Gastrocnemius medialis (tissue), 4 donors: ENCODE results near the gene MAN2C1. TPM values are rescaled to one million over a fixed set of nuclear protein-coding genes. Genes with fewer than 3 reads are reported as not detected.
"Not testable (repeated sequence)": the region's sequence is repeated elsewhere in the genome, so short reads cannot be mapped to it uniquely, and the experiment has no call there.

Experiments
- ATAC-seq, 2 donors: fragments of 150-250 bp; one replicate each; pipeline ENCODE4 v1.9.1; 2016
- DNase-seq, 2 donors: peaks; one replicate each; pipeline ENCODE4 v3.0.0-alpha.2; 2019
- H3K27ac ChIP-seq, 4 donors: fragments of 200-600 bp; sonication (generic); 1 replicate in 1 of 4; 2 replicates in 3 of 4; pipeline ENCODE4 v1.5.1; 2016 to 2018; ENCODE audit warnings: mild to moderate bottlenecking in 2 of 4, moderate library complexity in 1 of 4
- H3K27me3 ChIP-seq, 3 donors: fragments of 200-600 bp; sonication (generic) in 2 of 3; 1 replicate in 1 of 3; 2 replicates in 2 of 3; pipeline versions ENCODE4 v1.5.1 to v1.6.0; 2016 to 2019; ENCODE audit warnings: mild to moderate bottlenecking in 1 of 3, moderate library complexity in 1 of 3
- H3K36me3 ChIP-seq, 2 donors: fragments of 200-600 bp; sonication (generic) in 1 of 2; one replicate each; pipeline ENCODE4 v1.5.1; 2017 to 2018
- H3K4me1 ChIP-seq, 2 donors: fragments of 200-600 bp; sonication (generic) in 1 of 2; one replicate each; pipeline ENCODE4 v1.5.1; 2016 to 2017; ENCODE audit warnings: mild to moderate bottlenecking in 2 of 2
- H3K4me3 ChIP-seq, 4 donors: fragments of 200-600 bp; sonication (generic) in 3 of 4; 1 replicate in 1 of 4; 2 replicates in 3 of 4; pipeline ENCODE4 v1.5.1; 2016 to 2019; ENCODE audit warnings: mild to moderate bottlenecking in 2 of 4
- H3K9me3 ChIP-seq, 3 donors: fragments of 200-600 bp; sonication (generic) in 2 of 3; 1 replicate in 1 of 3; 2 replicates in 2 of 3; pipeline ENCODE4 v1.5.1; 2016 to 2019
- CTCF ChIP-seq, 5 experiments: fragments of 450-650 bp in 3 of 5; fragments of 200-600 bp in 2 of 5; sonication (generic) in 2 of 5; IDR thresholded peaks in 4 of 5; conservative IDR thresholded peaks in 1 of 5; 1 replicate in 4 of 5; 2 replicates in 1 of 5; pipeline ENCODE4 v1.5.1; 2016 to 2019; ENCODE audit warnings: antibody characterized with exemption in 5 of 5, mild to moderate bottlenecking in 3 of 5, moderate library complexity in 3 of 5
- POLR2A ChIP-seq, 2 donors: fragments of 450-650 bp; IDR thresholded peaks; one replicate each; pipeline ENCODE4 v1.6.1; 2017; ENCODE audit warnings: antibody characterized with exemption in 2 of 2, mild to moderate bottlenecking in 2 of 2, moderate library complexity in 2 of 2
- in situ Hi-C, 4 donors: fragments of 200-750 bp; cut with MboI; loops; one replicate each; pipeline versions ENCODE4 v1.15.0 to v1.8.0; 2017; ENCODE audit warnings: low sequenced_read_pairs in 4 of 4
- intact Hi-C: fragments of 100-400 bp; cut with DNase I; formaldehyde crosslinking; loops from one replicate; pipeline ENCODE4 v1.15.1; 2023; ENCODE audit warnings: low total_unique reads
- total RNA-seq, 4 donors: library from RNA; depleted of rRNA; stranded (reverse); fragments of >200 nt; gene quantifications; one replicate each; pipeline versions ENCODE4 v1.1.0 to v1.2.3, GENCODE V29; 2016

MAN2C1 gene
- total RNA-seq, 4 donors from 2014 or later = 38.9 to 116 (median 62.8) TPM

GRCh38 chr15:75325922-75326321 lies 42.5 kb downstream of the MAN2C1 start:
- DNase-seq (no peak), ATAC-seq (no peak)
- in situ Hi-C loops = no loop called here
- Histone ChIP-seq H3K4me3 (no peak overlapping the region), H3K27ac (no peak overlapping the region), H3K27me3 (no peaks in the 10 kb centered on the region), H3K36me3 (no peaks in the 10 kb centered on the region), H3K9me3 (no peaks in the 10 kb centered on the region), H3K4me1 (no peaks in the 10 kb centered on the region)
- TF ChIP-seq POLR2A (IDR thresholded peaks at IDR 0.05) (no peak), CTCF (IDR thresholded peaks at IDR 0.05 in 4 of 5, conservative IDR thresholded peaks at IDR 0.05 in 1 of 5) (no peak)
- intact Hi-C loops = loop anchor here (10.0 kb wide), 1 partner anchor 91 kb away; no protein-coding TSS in a partner anchor

GRCh38 chr15:75321711-75322110 lies 46.7 kb downstream of the MAN2C1 start:
- Histone ChIP-seq H3K36me3 (no peaks in the 10 kb centered on the region), H3K27me3 (no peaks in the 10 kb centered on the region), H3K4me1 (no peaks in the 10 kb centered on the region), H3K27ac (no peak overlapping the region), H3K9me3 (no peaks in the 10 kb centered on the region), H3K4me3 (no peak overlapping the region)
- no peak for DNase-seq
- ATAC-seq = no peak
- intact Hi-C loops (loop anchor here (10.0 kb wide), 1 partner anchor 87 kb away; no protein-coding TSS in a partner anchor), in situ Hi-C loops (no loop called here)
- no peak for TF ChIP-seq POLR2A (IDR thresholded peaks at IDR 0.05)
- no peak for TF ChIP-seq CTCF (IDR thresholded peaks at IDR 0.05 in 4 of 5, conservative IDR thresholded peaks at IDR 0.05 in 1 of 5)

- H3K4me1 ChIP-seq, H3K9me3 ChIP-seq, H3K4me3 ChIP-seq, intact Hi-C loops, in situ Hi-C loops, ATAC-seq, H3K36me3 ChIP-seq, DNase-seq, H3K27ac ChIP-seq, H3K27me3 ChIP-seq: not testable (repeated sequence)
Observed at GRCh38 chr15:75319231-75319897, 49.0 kb downstream of the MAN2C1 start.

GRCh38 chr15:75314552-75315290 lies 53.7 kb downstream of the MAN2C1 start:
- TF ChIP-seq POLR2A (IDR thresholded peaks at IDR 0.05) (no peak), CTCF (IDR thresholded peaks at IDR 0.05 in 4 of 5, conservative IDR thresholded peaks at IDR 0.05 in 1 of 5) (no peak)
- H3K9me3 ChIP-seq = no peaks in the 10 kb centered on the region
- no peak for DNase-seq
- H3K4me3 ChIP-seq = no peak overlapping the region
- H3K36me3 ChIP-seq = no peaks in the 10 kb centered on the region
- in situ Hi-C loops = no loop called here
- no peak overlapping the region for H3K27ac ChIP-seq
- ATAC-seq = no peak
- intact Hi-C loops = no loop called here
- H3K4me1 ChIP-seq = no peaks in the 10 kb centered on the region
- H3K27me3 ChIP-seq = no peaks in the 10 kb centered on the region

GRCh38 chr15:75313116-75313845 lies 55.1 kb downstream of the MAN2C1 start:
- H3K27ac ChIP-seq = no peak overlapping the region
- H3K36me3 ChIP-seq = no peaks in the 10 kb centered on the region
- ATAC-seq (no peak), DNase-seq (no peak)
- intact Hi-C loops (no loop called here), in situ Hi-C loops (no loop called here)
- no peaks in the 10 kb centered on the region for H3K9me3 ChIP-seq
- peaks cover 1 to 6% (median 4%) of the 10 kb centered on the region in 3 donors for H3K27me3 ChIP-seq
- TF ChIP-seq POLR2A (IDR thresholded peaks at IDR 0.05) = no peak
- no peak for TF ChIP-seq CTCF (IDR thresholded peaks at IDR 0.05 in 4 of 5, conservative IDR thresholded peaks at IDR 0.05 in 1 of 5)
- H3K4me3 ChIP-seq = no peak overlapping the region
- no peaks in the 10 kb centered on the region for H3K4me1 ChIP-seq

GRCh38 chr15:75312548-75312947 lies 55.9 kb downstream of the MAN2C1 start:
- H3K9me3 ChIP-seq, H3K27ac ChIP-seq, DNase-seq, H3K27me3 ChIP-seq, H3K4me1 ChIP-seq, in situ Hi-C loops, ATAC-seq, H3K4me3 ChIP-seq, H3K36me3 ChIP-seq, intact Hi-C loops: not testable (repeated sequence)
